ENCODE data around the gene PCDHB7. TPM values are rescaled to one million over a fixed set of nuclear protein-coding genes. Genes with fewer than 3 reads are reported as not detected.
"Not testable (repeated sequence)": the region's sequence is repeated elsewhere in the genome, so short reads cannot be mapped to it uniquely, and the experiment has no call there.

Gene PCDHB7
- polyA plus RNA-seq (2013, experiment 1 of 2): 0.44 TPM
- polyA plus RNA-seq (2013, experiment 2 of 2): 0.35 TPM

GRCh38 chr5:141172381-141173204 is at the start of gene PCDHB7:
TSS of gene PCDHB7 (plus strand) at chr5:141172644. CDS start at chr5:141172836, 192 bp downstream.
- WGBS, 2 experiments (ENCODE audit: insufficient coverage in 2 of 2): 81 to 84% methylated on average over 15 to 16 of the region's 20 CpGs
- H3K9me3 ChIP-seq (ENCODE audit: control insufficient read depth, low read length): no peaks in the 10 kb centered on the region
- H3K4me1 ChIP-seq (ENCODE audit: control insufficient read depth, insufficient read depth, low read length, poor library complexity, severe bottlenecking): no peaks in the 10 kb centered on the region
- H3K36me3 ChIP-seq (ENCODE audit: control insufficient read depth, insufficient read depth, low read length): no peaks in the 10 kb centered on the region
- no peak within 1 kb of the TSS for H3K27ac ChIP-seq (ENCODE audit: low read depth, low read length, severe bottlenecking)
- H3K4me3 ChIP-seq (ENCODE audit: extremely low read depth, insufficient read depth, low read length, poor library complexity, severe bottlenecking): no peak within 1 kb of the TSS

GRCh38 chr5:141123396-141124135 is 48.9 kb upstream of the PCDHB7 start:
- not testable (repeated sequence) for H3K27ac ChIP-seq (ENCODE audit: low read depth, low read length, severe bottlenecking); H3K4me1 ChIP-seq (ENCODE audit: control insufficient read depth, insufficient read depth, low read length, poor library complexity, severe bottlenecking); H3K9me3 ChIP-seq (ENCODE audit: control insufficient read depth, low read length); H3K36me3 ChIP-seq (ENCODE audit: control insufficient read depth, insufficient read depth, low read length); H3K4me3 ChIP-seq (ENCODE audit: extremely low read depth, insufficient read depth, low read length, poor library complexity, severe bottlenecking)
- WGBS, 2 experiments (ENCODE audit: insufficient coverage in 2 of 2): 97% methylated on average over 6 of the region's 73 CpGs; no CpG with 5 or more reads in 1 of the 2 experiments

GRCh38 chr5:141127305-141127704 is 45.1 kb upstream of the PCDHB7 start:
- WGBS, 2 experiments (ENCODE audit: insufficient coverage in 2 of 2): no CpG with 5 or more reads among the region's 1 CpG
- Histone ChIP-seq H3K36me3 (ENCODE audit: control insufficient read depth, insufficient read depth, low read length) (no peaks in the 10 kb centered on the region), H3K9me3 (ENCODE audit: control insufficient read depth, low read length) (peaks cover 3% of the 10 kb centered on the region), H3K4me3 (ENCODE audit: extremely low read depth, insufficient read depth, low read length, poor library complexity, severe bottlenecking) (no peak overlapping the region), H3K27ac (ENCODE audit: low read depth, low read length, severe bottlenecking) (no peak overlapping the region), H3K4me1 (ENCODE audit: control insufficient read depth, insufficient read depth, low read length, poor library complexity, severe bottlenecking) (no peaks in the 10 kb centered on the region)

- no peaks in the 10 kb centered on the region for H3K4me1 ChIP-seq (ENCODE audit: control insufficient read depth, insufficient read depth, low read length, poor library complexity, severe bottlenecking)
- WGBS, 2 experiments (ENCODE audit: insufficient coverage in 2 of 2): 89 to 91% methylated on average over 21 to 22 of the region's 22 CpGs
- no peaks in the 10 kb centered on the region for H3K36me3 ChIP-seq (ENCODE audit: control insufficient read depth, insufficient read depth, low read length)
- no peak within 1 kb of the TSS for H3K27ac ChIP-seq (ENCODE audit: low read depth, low read length, severe bottlenecking)
- H3K4me3 ChIP-seq (ENCODE audit: extremely low read depth, insufficient read depth, low read length, poor library complexity, severe bottlenecking): no peak within 1 kb of the TSS
- peaks cover 16% of the 10 kb centered on the region for H3K9me3 ChIP-seq (ENCODE audit: control insufficient read depth, low read length)
Measured at GRCh38 chr5:141135030-141135717, 37.3 kb upstream of the PCDHB7 start, which contains the start of gene PCDHB5. TSS of gene PCDHB5 (plus strand) at chr5:141135206. CDS start at chr5:141135435, 229 bp downstream.

GRCh38 chr5:141135718-141136266 is 36.7 kb upstream of the PCDHB7 start:
- no peak overlapping the region for H3K4me3 ChIP-seq (ENCODE audit: extremely low read depth, insufficient read depth, low read length, poor library complexity, severe bottlenecking)
- H3K36me3 ChIP-seq (ENCODE audit: control insufficient read depth, insufficient read depth, low read length): no peaks in the 10 kb centered on the region
- H3K9me3 ChIP-seq (ENCODE audit: control insufficient read depth, low read length): peaks cover 16% of the 10 kb centered on the region
- no peak overlapping the region for H3K27ac ChIP-seq (ENCODE audit: low read depth, low read length, severe bottlenecking)
- 95 to 98% methylated on average over 17 to 19 of the region's 19 CpGs for WGBS, 2 experiments (ENCODE audit: insufficient coverage in 2 of 2)
- H3K4me1 ChIP-seq (ENCODE audit: control insufficient read depth, insufficient read depth, low read length, poor library complexity, severe bottlenecking): no peaks in the 10 kb centered on the region

GRCh38 chr5:141137346-141137745 is 35.1 kb upstream of the PCDHB7 start:
- H3K4me1 ChIP-seq (ENCODE audit: control insufficient read depth, insufficient read depth, low read length, poor library complexity, severe bottlenecking); H3K4me3 ChIP-seq (ENCODE audit: extremely low read depth, insufficient read depth, low read length, poor library complexity, severe bottlenecking); H3K36me3 ChIP-seq (ENCODE audit: control insufficient read depth, insufficient read depth, low read length); H3K27ac ChIP-seq (ENCODE audit: low read depth, low read length, severe bottlenecking): not testable (repeated sequence)
- H3K9me3 ChIP-seq (ENCODE audit: control insufficient read depth, low read length): peaks cover 16% of the 10 kb centered on the region
- WGBS, 2 experiments (ENCODE audit: insufficient coverage in 2 of 2): 96 to 97% methylated on average over 16 to 27 of the region's 34 CpGs

GRCh38 chr5:141149812-141150211 is 22.6 kb upstream of the PCDHB7 start, which contains the start of gene PCDHB6:
TSS of gene PCDHB6 (plus strand) at chr5:141150057. CDS start at chr5:141150258, 201 bp downstream.
- no peaks in the 10 kb centered on the region for H3K36me3 ChIP-seq (ENCODE audit: control insufficient read depth, insufficient read depth, low read length)
- no peaks in the 10 kb centered on the region for H3K4me1 ChIP-seq (ENCODE audit: control insufficient read depth, insufficient read depth, low read length, poor library complexity, severe bottlenecking)
- H3K9me3 ChIP-seq (ENCODE audit: control insufficient read depth, low read length): no peaks in the 10 kb centered on the region
- no peak within 1 kb of the TSS for H3K4me3 ChIP-seq (ENCODE audit: extremely low read depth, insufficient read depth, low read length, poor library complexity, severe bottlenecking)
- WGBS, 2 experiments (ENCODE audit: insufficient coverage in 2 of 2): 90 to 93% methylated on average over 15 to 17 of the region's 18 CpGs
- H3K27ac ChIP-seq (ENCODE audit: low read depth, low read length, severe bottlenecking): no peak within 1 kb of the TSS

- 91 to 95% methylated on average over 32 to 33 of the region's 33 CpGs for WGBS, 2 experiments (ENCODE audit: insufficient coverage in 2 of 2)
Measured at GRCh38 chr5:141150224-141150992, 22.0 kb upstream of the PCDHB7 start.

GRCh38 chr5:141150993-141151325 is 21.5 kb upstream of the PCDHB7 start:
- Histone ChIP-seq H3K27ac (ENCODE audit: low read depth, low read length, severe bottlenecking) (no peak overlapping the region), H3K36me3 (ENCODE audit: control insufficient read depth, insufficient read depth, low read length) (no peaks in the 10 kb centered on the region), H3K4me1 (ENCODE audit: control insufficient read depth, insufficient read depth, low read length, poor library complexity, severe bottlenecking) (no peaks in the 10 kb centered on the region), H3K9me3 (ENCODE audit: control insufficient read depth, low read length) (no peaks in the 10 kb centered on the region), H3K4me3 (ENCODE audit: extremely low read depth, insufficient read depth, low read length, poor library complexity, severe bottlenecking) (no peak overlapping the region)
- WGBS, 2 experiments (ENCODE audit: insufficient coverage in 2 of 2): 84 to 90% methylated on average over 12 to 13 of the region's 13 CpGs

More at GRCh38 chr5:141150224-141150992, 22.0 kb upstream of the PCDHB7 start:
- no peaks in the 10 kb centered on the region for H3K36me3 ChIP-seq (ENCODE audit: control insufficient read depth, insufficient read depth, low read length)
- no peak overlapping the region for H3K4me3 ChIP-seq (ENCODE audit: extremely low read depth, insufficient read depth, low read length, poor library complexity, severe bottlenecking)
- no peak overlapping the region for H3K27ac ChIP-seq (ENCODE audit: low read depth, low read length, severe bottlenecking)
- H3K4me1 ChIP-seq (ENCODE audit: control insufficient read depth, insufficient read depth, low read length, poor library complexity, severe bottlenecking): no peaks in the 10 kb centered on the region
- H3K9me3 ChIP-seq (ENCODE audit: control insufficient read depth, low read length): no peaks in the 10 kb centered on the region

GRCh38 chr5:141151632-141152031 is 20.8 kb upstream of the PCDHB7 start:
- H3K27ac ChIP-seq (ENCODE audit: low read depth, low read length, severe bottlenecking); H3K4me1 ChIP-seq (ENCODE audit: control insufficient read depth, insufficient read depth, low read length, poor library complexity, severe bottlenecking); H3K36me3 ChIP-seq (ENCODE audit: control insufficient read depth, insufficient read depth, low read length); H3K9me3 ChIP-seq (ENCODE audit: control insufficient read depth, low read length); H3K4me3 ChIP-seq (ENCODE audit: extremely low read depth, insufficient read depth, low read length, poor library complexity, severe bottlenecking): not testable (repeated sequence)
- WGBS, 2 experiments (ENCODE audit: insufficient coverage in 2 of 2): 95 to 100% methylated on average over 12 to 21 of the region's 41 CpGs
